PC-9 (cell line): ENCODE data around the gene NDUFA9. TPM values are rescaled to one million over a fixed set of nuclear protein-coding genes. Genes with fewer than 3 reads are reported as not detected.

Experiments
- BruUV-seq: library from RNA; stranded (reverse); fragments of 400-500 nt; replicated peaks from 2 replicates; lab custom pipeline; 2021; lab: Mats Ljungman, UMichigan
- CTCF ChIA-PET: fragments of 300-600 bp; sonication (Branson Sonifier 250); formaldehyde crosslinking; loops from one replicate; lab custom pipeline; 2022; ENCODE audit warnings: antibody characterized with exemption; lab: Charles Lee
- POLR2A ChIA-PET: fragments of 300-600 bp; sonication (Branson Sonifier 250); formaldehyde crosslinking; loops from one replicate; lab custom pipeline; 2022; ENCODE audit warnings: antibody characterized with exemption; ENCODE audit not compliant: unreplicated experiment; lab: Charles Lee
- DNase-seq, 2 experiments: peaks; one replicate each; pipeline versions ENCODE4 v3.0.0 to v3.0.0-alpha.2; 2015 to 2022; ENCODE audit warnings: mixed read lengths in 1 of 2
- H2AFZ ChIP-seq: fragments of 200-600 bp; sonication (generic); 2 replicates; pipeline ENCODE4 v1.8.1; 2017; ENCODE audit warnings: antibody characterized with exemption
- H3F3A ChIP-seq: fragments of 200-600 bp; sonication (generic); 2 replicates; pipeline ENCODE4 v1.8.1; 2017; ENCODE audit warnings: antibody characterized with exemption, mild to moderate bottlenecking, low read depth; ENCODE audit not compliant: insufficient read depth
- H3K27ac ChIP-seq: fragments of 200-600 bp; sonication (generic); 2 replicates; pipeline ENCODE4 v1.6.1; 2016; ENCODE audit warnings: mixed run types
- H3K27me3 ChIP-seq: fragments of 200-600 bp; sonication (generic); 2 replicates; pipeline ENCODE4 v1.6.1; 2016; ENCODE audit warnings: low read depth, mixed run types; ENCODE audit not compliant: insufficient read depth
- H3K36me3 ChIP-seq: fragments of 200-600 bp; sonication (generic); 2 replicates; pipeline ENCODE4 v1.6.1; 2016; ENCODE audit warnings: low read depth, mixed run types
- H3K4me1 ChIP-seq: fragments of 200-600 bp; sonication (generic); replicated peaks from 2 replicates; pipeline ENCODE4 v1.6.1; 2016; ENCODE audit warnings: mixed run types; ENCODE audit not compliant: insufficient read depth
- H3K4me2 ChIP-seq: fragments of 200-600 bp; sonication (generic); 2 replicates; pipeline ENCODE4 v1.6.1; 2017; ENCODE audit warnings: mixed run types
- H3K4me3 ChIP-seq: fragments of 200-600 bp; sonication (generic); 2 replicates; pipeline ENCODE4 v1.6.1; 2016; ENCODE audit warnings: mixed run types
- H3K79me2 ChIP-seq: fragments of 200-600 bp; sonication (generic); 2 replicates; pipeline ENCODE4 v1.6.1; 2017; ENCODE audit warnings: low read depth, mixed run types
- H3K9me2 ChIP-seq: fragments of 200-600 bp; sonication (generic); 2 replicates; pipeline ENCODE4 v1.8.1; 2017; ENCODE audit warnings: mild to moderate bottlenecking; ENCODE audit not compliant: insufficient read depth
- H3K9me3 ChIP-seq: fragments of 200-600 bp; sonication (generic); 2 replicates; pipeline ENCODE4 v1.8.1; 2016; ENCODE audit warnings: low read depth; ENCODE audit not compliant: insufficient read depth
- H4K20me1 ChIP-seq: fragments of 200-600 bp; sonication (generic); 2 replicates; pipeline ENCODE4 v1.8.1; 2017; ENCODE audit not compliant: insufficient read depth
- CTCF ChIP-seq: fragments of 200-600 bp; sonication (generic); conservative IDR thresholded peaks from 2 replicates; pipeline ENCODE4 v1.6.1; 2017; ENCODE audit warnings: mixed run types, antibody characterized with exemption, mild to moderate bottlenecking, moderate library complexity
- EZH2 ChIP-seq: fragments of 200-600 bp; sonication (generic); IDR thresholded peaks from 2 replicates; pipeline ENCODE4 v1.8.0; 2017; ENCODE audit warnings: antibody characterized with exemption, low read depth
- intact Hi-C: fragments of 100-400 bp; cut with micrococcal nuclease; formaldehyde crosslinking; loops from one replicate; pipeline ENCODE4 v1.10.0; 2022; ENCODE audit not compliant: unreplicated experiment
- total RNA-seq: library from RNA; stranded (reverse); gene quantifications from 2 replicates; pipeline ENCODE4 v1.2.3, GENCODE V29; 2021

The NDUFA9 gene
- total RNA-seq, 1 experiment from 2014 or later: 192 TPM

- H4K20me1 ChIP-seq: no peaks in the 10 kb centered on the region
- peaks cover 33% of the 10 kb centered on the region for H3K79me2 ChIP-seq
- ChIA-PET POLR2A (no interaction called here), CTCF (no interaction called here)
- H3K9me2 ChIP-seq: no peaks in the 10 kb centered on the region
- no peak overlapping the region for H3K4me3 ChIP-seq
- no peaks in the 10 kb centered on the region for H3F3A ChIP-seq
- TF ChIP-seq CTCF (no peak), EZH2 (no peak)
- peaks cover 35% of the 10 kb centered on the region; the same call in 1 of the 2 replicates for H3K36me3 ChIP-seq
- no peak for DNase-seq
- intact Hi-C loops: no loop called here
- H3K27me3 ChIP-seq: no peaks in the 10 kb centered on the region
- no peak overlapping the region for H2AFZ ChIP-seq
- H3K4me1 ChIP-seq: peaks cover 12% of the 10 kb centered on the region
- BruUV-seq: no TSS peak
- no peak overlapping the region for H3K27ac ChIP-seq
- no peak overlapping the region for H3K4me2 ChIP-seq
- no peaks in the 10 kb centered on the region for H3K9me3 ChIP-seq
These were observed 4.3 kb downstream of the NDUFA9 start for GRCh38 chr12:4653257-4653656.

- no peak for TF ChIP-seq EZH2
- no peak for TF ChIP-seq CTCF
- Histone ChIP-seq H3K27me3 (no peaks in the 10 kb centered on the region), H3K4me3 (no peak overlapping the region), H3K4me1 (peaks cover 12% of the 10 kb centered on the region), H3K27ac (no peak overlapping the region), H3F3A (no peaks in the 10 kb centered on the region), H3K9me2 (no peaks in the 10 kb centered on the region), H2AFZ (no peak overlapping the region), H3K9me3 (no peaks in the 10 kb centered on the region), H4K20me1 (no peaks in the 10 kb centered on the region), H3K36me3 (peaks cover 37% of the 10 kb centered on the region; the same call in 1 of the 2 replicates), H3K4me2 (no peak overlapping the region), H3K79me2 (peaks cover 33% of the 10 kb centered on the region)
- BruUV-seq: no TSS peak
- ChIA-PET CTCF (no interaction called here), POLR2A (no interaction called here)
- no peak for DNase-seq
- intact Hi-C loops: no loop called here
These were observed 4.8 kb downstream of the NDUFA9 start for GRCh38 chr12:4653691-4654090.

GRCh38 chr12:4663971-4664505 lies 15.1 kb downstream of the NDUFA9 start:
- POLR2A ChIA-PET: no interaction called here
- no peak overlapping the region for H3K4me3 ChIP-seq
- no peaks in the 10 kb centered on the region for H3K9me2 ChIP-seq

More at GRCh38 chr12:4663971-4664505, 15.1 kb downstream of the NDUFA9 start:
- TF ChIP-seq CTCF: no peak
- TF ChIP-seq EZH2: no peak
- no peaks in the 10 kb centered on the region for H3K27me3 ChIP-seq
- intact Hi-C loops: no loop called here
- no peak overlapping the region for H2AFZ ChIP-seq
- H3K36me3 ChIP-seq: peaks cover 51% of the 10 kb centered on the region
- CTCF ChIA-PET: interaction anchor here (0.6 kb wide), 1 partner anchor 1459 kb away, joined by 4 read pairs; no protein-coding TSS in a partner anchor
- H3K4me1 ChIP-seq: no peaks in the 10 kb centered on the region
- no peaks in the 10 kb centered on the region for H4K20me1 ChIP-seq
- no peak overlapping the region for H3K4me2 ChIP-seq
- H3F3A ChIP-seq: no peaks in the 10 kb centered on the region
- no peak overlapping the region for H3K27ac ChIP-seq
- BruUV-seq: no TSS peak
- DNase-seq: no peak
- H3K79me2 ChIP-seq: no peaks in the 10 kb centered on the region
- no peaks in the 10 kb centered on the region for H3K9me3 ChIP-seq
